ENCODE results near the gene FIBIN.
"Not testable (repeated sequence)": the region's sequence is repeated elsewhere in the genome, so short reads cannot be mapped to it uniquely, and the experiment has no call there.

Gene FIBIN

DNA sequence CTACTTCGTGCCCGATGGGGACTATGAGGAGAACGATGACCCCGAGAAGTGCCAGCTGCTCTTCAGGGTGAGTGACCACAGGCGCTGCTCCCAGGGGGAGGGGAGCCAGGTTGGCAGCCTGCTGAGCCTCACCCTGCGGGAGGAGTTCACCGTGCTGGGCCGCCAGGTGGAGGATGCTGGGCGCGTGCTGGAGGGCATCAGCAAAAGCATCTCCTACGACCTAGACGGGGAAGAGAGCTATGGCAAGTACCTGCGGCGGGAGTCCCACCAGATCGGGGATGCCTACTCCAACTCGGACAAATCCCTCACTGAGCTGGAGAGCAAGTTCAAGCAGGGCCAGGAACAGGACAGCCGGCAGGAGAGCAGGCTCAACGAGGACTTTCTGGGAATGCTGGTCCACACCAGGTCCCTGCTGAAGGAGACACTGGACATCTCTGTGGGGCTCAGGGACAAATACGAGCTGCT lies 751 bp downstream of the FIBIN start:
- H3K27ac Mint-ChIP-seq: no peak overlapping the region
- no peaks in the 10 kb centered on the region for H3K4me1 Mint-ChIP-seq (ENCODE audit: low read depth)
- no peaks in the 10 kb centered on the region for H3K27me3 Mint-ChIP-seq (ENCODE audit: low read depth)
- DNase-seq (ENCODE audit: low spot score): no peak
- no peak overlapping the region for H3K4me3 Mint-ChIP-seq
- no peaks in the 10 kb centered on the region for H3K36me3 Mint-ChIP-seq (ENCODE audit: low read depth)
- H3K9me3 Mint-ChIP-seq: peaks cover 3% of the 10 kb centered on the region

DNA sequence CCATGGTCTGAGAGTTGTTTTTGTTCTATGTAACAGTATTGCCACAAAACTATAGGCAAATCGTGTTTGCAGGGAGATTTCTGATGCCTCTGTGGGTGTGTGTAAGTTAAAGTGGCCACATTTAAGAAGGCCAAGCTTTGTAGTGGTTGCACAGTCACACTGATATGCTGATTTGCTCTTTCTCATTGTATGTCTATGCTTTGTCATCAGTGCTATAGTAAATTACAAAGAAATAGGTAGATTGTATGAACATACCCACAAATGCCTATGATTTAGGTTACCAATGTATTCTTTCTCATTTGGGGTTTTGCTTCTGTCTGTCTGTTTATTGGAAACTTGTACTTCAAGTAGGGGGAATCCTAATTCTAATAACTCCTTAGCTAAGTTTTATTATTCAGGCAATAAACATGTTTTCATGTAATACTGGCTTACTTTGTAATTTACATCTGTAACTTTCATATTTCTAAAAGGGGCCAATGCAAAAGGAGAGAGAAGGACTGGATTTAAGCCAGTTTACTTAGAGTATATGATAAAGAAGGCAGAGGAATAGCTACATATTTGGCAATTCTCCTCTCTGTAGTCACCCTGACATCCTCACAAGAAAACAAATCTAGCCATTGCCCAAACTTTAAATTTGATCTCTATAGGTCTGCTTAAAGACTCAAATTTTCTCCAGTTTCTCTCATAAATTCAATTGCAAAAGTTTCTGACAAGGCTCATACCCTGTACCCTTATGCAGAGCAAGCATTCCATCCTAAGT lies 2.0 kb downstream of the FIBIN start:
- no peaks in the 10 kb centered on the region for H3K36me3 Mint-ChIP-seq (ENCODE audit: low read depth)
- H3K9me3 Mint-ChIP-seq: peaks cover 3% of the 10 kb centered on the region
- H3K4me3 Mint-ChIP-seq: no peak overlapping the region
- H3K27me3 Mint-ChIP-seq (ENCODE audit: low read depth): no peaks in the 10 kb centered on the region
- no peak overlapping the region for H3K27ac Mint-ChIP-seq
- no peaks in the 10 kb centered on the region for H3K4me1 Mint-ChIP-seq (ENCODE audit: low read depth)
- no peak for DNase-seq (ENCODE audit: low spot score)

DNA sequence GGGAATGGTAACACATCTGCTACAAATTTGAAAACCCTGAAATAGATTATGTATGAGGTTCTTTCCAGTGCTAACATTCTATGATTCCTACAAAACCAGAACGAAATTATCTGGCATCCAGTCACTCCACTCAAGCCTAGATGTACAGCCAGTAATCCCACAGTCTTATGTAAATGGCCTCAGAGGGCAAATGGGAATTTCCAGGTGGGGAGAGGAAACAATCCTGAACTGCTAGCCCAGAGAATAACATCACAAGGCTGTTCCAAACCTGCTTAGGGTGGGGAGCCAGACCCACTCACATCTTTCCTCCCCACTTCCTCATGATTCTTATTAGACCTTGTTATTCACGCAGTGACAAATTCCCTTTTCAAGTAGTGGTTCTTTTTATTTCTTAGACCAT lies 3.5 kb downstream of the FIBIN start:
- no peak overlapping the region for H3K27ac Mint-ChIP-seq
- H3K27me3 Mint-ChIP-seq (ENCODE audit: low read depth): no peaks in the 10 kb centered on the region
- peaks cover 3% of the 10 kb centered on the region for H3K9me3 Mint-ChIP-seq
- H3K4me1 Mint-ChIP-seq (ENCODE audit: low read depth): no peaks in the 10 kb centered on the region
- H3K36me3 Mint-ChIP-seq (ENCODE audit: low read depth): no peaks in the 10 kb centered on the region
- no peak overlapping the region for H3K4me3 Mint-ChIP-seq
- DNase-seq (ENCODE audit: low spot score): no peak

DNA sequence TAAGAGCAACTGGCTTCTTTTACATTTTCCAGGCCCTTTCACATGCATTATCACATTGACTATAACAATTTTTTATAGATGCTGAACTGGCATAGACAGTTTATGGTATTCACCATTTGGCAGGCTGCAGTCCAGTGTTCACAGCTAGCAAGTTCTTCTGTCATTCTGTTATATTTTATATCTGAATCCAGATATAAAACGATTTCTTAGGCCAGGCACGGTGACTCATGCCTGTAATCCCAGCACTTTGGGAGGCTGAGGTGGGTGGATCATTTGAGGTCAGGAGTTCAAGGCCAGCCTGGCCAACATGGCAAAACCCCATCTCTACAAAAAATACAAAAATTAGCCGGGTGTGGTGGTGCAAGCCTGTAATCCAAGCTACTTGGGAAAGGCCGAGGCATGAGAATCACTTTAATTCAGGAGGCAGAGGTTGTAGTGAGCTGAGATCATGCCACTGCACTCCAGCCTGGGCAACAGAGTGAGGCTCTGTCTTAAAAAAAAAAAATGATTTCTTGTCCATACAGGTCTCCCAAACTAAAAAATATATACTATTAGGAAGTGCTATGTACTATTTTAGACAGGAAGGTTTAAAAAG lies 7.3 kb downstream of the FIBIN start:
- not testable (repeated sequence) for H3K27me3 Mint-ChIP-seq (ENCODE audit: low read depth); DNase-seq (ENCODE audit: low spot score); H3K9me3 Mint-ChIP-seq; H3K4me1 Mint-ChIP-seq (ENCODE audit: low read depth); H3K27ac Mint-ChIP-seq; H3K4me3 Mint-ChIP-seq; H3K36me3 Mint-ChIP-seq (ENCODE audit: low read depth)

DNA sequence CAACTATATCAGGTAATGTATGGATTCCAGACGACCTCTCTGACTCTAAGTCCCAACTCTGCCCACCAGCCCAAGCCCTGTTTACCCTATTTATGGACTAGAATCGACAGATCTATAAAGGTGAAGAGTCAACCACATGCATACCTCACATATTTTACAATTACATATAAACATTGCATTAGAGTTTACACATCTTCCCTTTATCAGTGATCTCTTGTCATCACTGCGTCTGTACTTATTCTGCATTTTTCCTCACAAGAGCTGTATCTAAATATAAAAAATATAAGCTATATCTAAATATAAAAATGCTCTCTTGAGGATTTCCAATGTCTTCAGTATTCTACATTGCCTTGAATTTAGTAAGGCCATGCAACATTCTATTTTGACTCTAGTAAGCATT lies 8.5 kb downstream of the FIBIN start:
- Mint-ChIP-seq H3K4me1 (ENCODE audit: low read depth) (no peaks in the 10 kb centered on the region), H3K36me3 (ENCODE audit: low read depth) (no peaks in the 10 kb centered on the region), H3K27me3 (ENCODE audit: low read depth) (no peaks in the 10 kb centered on the region), H3K9me3 (no peaks in the 10 kb centered on the region), H3K27ac (no peak overlapping the region), H3K4me3 (no peak overlapping the region)
- no peak for DNase-seq (ENCODE audit: low spot score)

DNA sequence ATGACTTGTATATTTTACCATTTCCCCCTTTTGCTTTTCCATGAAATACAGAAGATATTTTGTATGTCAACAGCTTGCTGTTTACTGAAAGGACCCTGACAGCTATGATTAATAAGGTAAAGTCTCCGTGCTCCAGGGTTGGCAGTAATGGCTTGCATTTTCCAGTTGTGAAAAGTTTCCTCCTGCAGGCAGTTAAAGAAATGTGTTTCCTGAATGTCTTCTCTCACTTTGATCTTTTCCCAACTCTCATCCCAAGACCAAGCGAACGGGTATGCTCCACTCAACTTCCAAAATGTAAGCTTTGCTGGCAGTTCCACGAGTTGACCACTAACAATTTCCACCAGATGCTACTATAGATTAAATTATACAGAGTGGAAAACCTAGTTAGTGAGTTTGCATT lies 8.9 kb downstream of the FIBIN start:
- DNase-seq (ENCODE audit: low spot score): no peak
- H3K27ac Mint-ChIP-seq: no peak overlapping the region
- no peaks in the 10 kb centered on the region for H3K4me1 Mint-ChIP-seq (ENCODE audit: low read depth)
- no peaks in the 10 kb centered on the region for H3K27me3 Mint-ChIP-seq (ENCODE audit: low read depth)
- peaks cover 1% of the 10 kb centered on the region for H3K9me3 Mint-ChIP-seq
- no peaks in the 10 kb centered on the region for H3K36me3 Mint-ChIP-seq (ENCODE audit: low read depth)
- H3K4me3 Mint-ChIP-seq: no peak overlapping the region

DNA sequence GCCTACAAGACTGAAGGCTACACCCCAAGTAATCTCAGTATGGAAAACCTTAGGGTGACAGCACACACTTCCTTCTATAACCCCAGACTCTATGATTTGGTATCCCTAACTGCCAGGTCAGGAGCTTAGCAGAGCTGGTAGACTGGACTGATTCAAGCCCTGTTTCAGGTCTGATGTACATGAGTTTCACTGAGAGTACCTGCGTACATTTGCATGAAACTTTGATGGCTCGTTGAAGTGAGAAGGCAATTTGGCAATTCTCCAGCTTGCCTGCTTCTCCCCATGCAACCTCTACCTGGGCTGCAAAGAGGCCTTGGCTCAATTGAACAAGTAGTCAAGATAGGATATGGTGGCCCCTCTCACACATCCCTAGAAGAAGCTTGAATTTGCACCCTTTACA lies 10.2 kb downstream of the FIBIN start:
- Mint-ChIP-seq H3K9me3 (peaks cover 4% of the 10 kb centered on the region), H3K27me3 (ENCODE audit: low read depth) (no peaks in the 10 kb centered on the region), H3K27ac (no peak overlapping the region), H3K36me3 (ENCODE audit: low read depth) (no peaks in the 10 kb centered on the region), H3K4me1 (ENCODE audit: low read depth) (no peaks in the 10 kb centered on the region), H3K4me3 (no peak overlapping the region)
- no peak for DNase-seq (ENCODE audit: low spot score)

DNA sequence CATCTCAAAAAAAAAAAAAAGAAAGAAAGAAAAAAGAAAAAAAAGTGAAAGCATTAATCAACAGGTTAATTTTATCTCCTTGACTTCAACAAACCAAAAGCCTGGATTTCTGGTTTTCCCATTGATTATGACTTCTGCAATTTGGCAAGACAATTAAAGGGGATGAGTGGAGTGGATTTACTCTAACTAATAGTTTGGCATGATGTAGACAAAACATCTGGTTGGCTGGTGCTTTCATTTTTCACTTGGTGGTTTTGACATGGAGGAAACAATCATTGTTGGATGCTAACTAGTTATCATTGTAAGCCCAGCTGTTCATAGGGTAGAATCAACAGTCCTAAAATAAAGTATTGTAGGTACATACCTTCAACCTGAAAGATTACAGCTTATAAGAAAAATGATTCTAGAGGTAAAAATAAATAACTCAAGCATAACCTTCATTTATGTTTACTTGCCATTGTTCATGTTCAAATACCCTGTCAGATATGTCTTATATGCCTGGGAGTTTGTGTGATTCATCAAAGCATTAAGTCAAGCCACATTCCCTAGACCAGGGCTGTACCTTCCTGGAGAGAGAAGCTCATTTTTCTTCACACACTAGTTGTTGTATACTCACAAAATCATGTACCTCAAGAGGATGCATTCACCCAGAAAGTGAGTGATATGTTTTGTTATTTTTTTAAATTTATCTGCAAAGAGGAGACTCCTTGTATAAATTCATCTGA lies 15.1 kb downstream of the FIBIN start:
- Mint-ChIP-seq H3K4me1 (ENCODE audit: low read depth) (no peaks in the 10 kb centered on the region), H3K9me3 (peaks cover 4% of the 10 kb centered on the region), H3K27ac (no peak overlapping the region), H3K36me3 (ENCODE audit: low read depth) (no peaks in the 10 kb centered on the region), H3K27me3 (ENCODE audit: low read depth) (no peaks in the 10 kb centered on the region), H3K4me3 (no peak overlapping the region)
- no peak for DNase-seq (ENCODE audit: low spot score)

DNA sequence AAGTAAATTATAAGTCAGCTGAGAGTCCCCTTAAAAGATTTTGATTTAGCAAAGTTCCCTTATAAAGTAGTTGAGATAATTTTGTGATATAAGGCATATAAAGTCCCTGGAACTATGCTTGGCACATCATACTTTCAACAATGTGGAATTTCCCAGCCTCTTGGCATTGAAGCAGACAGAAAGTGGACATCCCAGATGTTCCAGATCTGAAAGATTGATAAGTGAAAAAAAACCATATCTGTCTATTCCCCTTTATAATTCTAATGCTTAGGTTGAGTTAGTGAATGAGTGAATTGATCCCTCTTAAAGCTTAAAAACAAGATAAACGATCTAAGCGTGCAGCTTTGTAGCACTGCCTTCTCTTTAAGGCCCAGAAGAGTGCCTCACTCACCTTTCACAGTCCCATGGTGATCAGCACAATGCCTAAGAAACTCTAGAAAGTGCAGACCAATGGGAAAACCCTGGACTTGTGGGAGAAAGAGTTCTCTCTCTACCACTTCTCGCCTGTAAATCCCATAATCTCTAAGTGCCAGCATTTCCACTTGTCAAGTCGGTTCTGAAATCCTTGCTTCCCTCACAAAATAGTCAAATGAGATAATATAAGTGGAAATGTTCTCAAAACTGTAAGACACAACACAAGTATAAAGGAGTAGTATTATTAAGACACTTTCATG lies 17.8 kb downstream of the FIBIN start:
- Mint-ChIP-seq H3K4me1 (ENCODE audit: low read depth) (no peaks in the 10 kb centered on the region), H3K27ac (no peak overlapping the region), H3K9me3 (peaks cover 4% of the 10 kb centered on the region), H3K27me3 (ENCODE audit: low read depth) (no peaks in the 10 kb centered on the region), H3K36me3 (ENCODE audit: low read depth) (no peaks in the 10 kb centered on the region), H3K4me3 (no peak overlapping the region)
- DNase-seq (ENCODE audit: low spot score): no peak

DNA sequence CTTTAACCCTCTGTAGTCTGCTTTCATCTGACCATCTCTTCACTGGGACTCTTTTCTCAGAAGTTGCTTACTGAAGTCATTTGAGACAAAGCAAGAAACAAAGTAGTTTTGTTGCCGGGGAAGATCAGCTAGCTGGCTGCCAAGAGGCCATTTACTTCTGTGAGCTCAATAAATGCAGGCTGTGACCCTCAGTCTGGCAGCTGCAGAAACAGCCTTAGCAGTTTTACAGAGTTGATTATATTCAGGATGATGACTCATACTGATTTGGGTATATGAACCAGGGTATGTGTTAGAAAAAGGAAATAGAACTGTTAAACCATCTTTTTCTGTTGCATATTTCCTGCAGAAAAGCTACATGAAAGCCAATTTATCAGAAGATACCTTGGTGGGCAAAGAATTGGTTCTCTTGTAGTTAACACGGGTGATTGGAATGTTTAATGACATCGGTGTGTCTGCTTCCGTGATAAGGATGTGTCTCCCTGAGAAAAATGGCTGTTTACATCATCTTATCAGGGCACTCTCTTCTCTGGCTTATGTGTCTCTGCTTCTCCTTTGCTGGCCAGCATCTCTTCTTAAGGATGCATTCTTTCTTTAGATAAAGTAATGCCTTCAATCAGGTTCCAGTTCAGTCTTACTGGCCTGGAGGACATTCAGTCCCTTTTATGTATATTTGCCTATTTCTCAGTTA lies 18.5 kb downstream of the FIBIN start:
- peaks cover 4% of the 10 kb centered on the region for H3K9me3 Mint-ChIP-seq
- H3K4me3 Mint-ChIP-seq: no peak overlapping the region
- H3K36me3 Mint-ChIP-seq (ENCODE audit: low read depth): no peaks in the 10 kb centered on the region
- no peak overlapping the region for H3K27ac Mint-ChIP-seq
- no peaks in the 10 kb centered on the region for H3K4me1 Mint-ChIP-seq (ENCODE audit: low read depth)
- DNase-seq (ENCODE audit: low spot score): no peak
- H3K27me3 Mint-ChIP-seq (ENCODE audit: low read depth): no peaks in the 10 kb centered on the region

DNA sequence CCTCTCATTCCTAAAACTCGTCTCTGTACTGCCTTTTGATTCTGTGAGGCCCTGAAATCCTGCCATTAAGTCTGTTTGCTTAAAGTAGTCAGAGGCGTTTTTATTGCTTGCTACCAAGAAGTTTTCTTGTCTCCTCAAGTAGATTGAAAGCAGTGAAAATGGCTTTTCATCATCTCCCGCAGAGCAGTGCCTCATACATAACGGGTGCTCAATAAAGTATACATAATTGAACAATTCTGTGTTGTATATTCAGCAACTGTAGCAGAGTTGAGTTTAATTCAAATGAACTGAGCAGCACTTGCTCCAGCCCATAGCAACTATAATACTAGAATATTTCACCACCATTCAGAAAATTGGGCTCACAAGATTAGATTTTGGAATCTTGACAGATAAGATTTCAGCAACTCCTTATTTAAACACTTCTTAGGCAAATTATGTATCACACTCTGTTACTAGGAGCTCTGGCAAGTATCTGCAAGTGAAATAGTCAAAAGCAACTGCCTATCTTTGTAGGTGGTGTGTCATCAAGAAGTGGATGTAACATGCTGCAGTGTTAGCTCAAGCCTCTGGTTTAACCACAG lies 20.0 kb downstream of the FIBIN start:
- no peaks in the 10 kb centered on the region for H3K36me3 Mint-ChIP-seq (ENCODE audit: low read depth)
- H3K4me3 Mint-ChIP-seq: no peak overlapping the region
- H3K27me3 Mint-ChIP-seq (ENCODE audit: low read depth): no peaks in the 10 kb centered on the region
- no peak for DNase-seq (ENCODE audit: low spot score)
- no peak overlapping the region for H3K27ac Mint-ChIP-seq
- no peaks in the 10 kb centered on the region for H3K4me1 Mint-ChIP-seq (ENCODE audit: low read depth)
- no peaks in the 10 kb centered on the region for H3K9me3 Mint-ChIP-seq

DNA sequence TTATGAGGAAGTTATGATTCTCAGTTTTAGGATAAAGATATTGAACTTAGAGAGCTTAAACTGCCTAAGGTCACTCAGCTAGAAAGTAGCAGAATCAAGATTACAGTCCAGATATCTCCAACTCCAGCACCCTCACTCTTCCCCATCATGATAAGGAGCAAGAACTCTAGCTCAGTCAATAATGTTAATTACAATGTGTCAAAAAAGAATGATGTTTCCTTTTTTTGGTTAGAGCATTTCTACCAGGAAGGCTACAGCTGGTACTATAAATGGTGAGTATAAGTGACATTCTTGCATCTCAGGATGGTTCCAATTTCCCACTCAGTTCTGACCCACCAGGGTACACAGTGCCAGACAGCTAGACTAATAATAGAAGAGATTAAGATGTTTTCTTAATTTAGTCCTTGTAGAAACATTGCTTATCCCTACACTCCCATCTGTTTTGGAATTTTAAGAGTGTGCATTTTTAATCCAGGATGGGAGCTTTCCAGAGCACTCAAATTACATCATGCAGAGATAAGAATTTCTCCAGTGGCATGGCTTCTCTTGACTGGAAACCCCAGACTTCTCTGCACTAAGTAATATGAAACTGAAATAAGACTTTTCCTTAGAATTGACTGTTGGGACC lies 25.1 kb downstream of the FIBIN start:
- Mint-ChIP-seq H3K4me3 (no peak overlapping the region), H3K27ac (no peak overlapping the region), H3K27me3 (ENCODE audit: low read depth) (no peaks in the 10 kb centered on the region), H3K9me3 (no peaks in the 10 kb centered on the region), H3K36me3 (ENCODE audit: low read depth) (no peaks in the 10 kb centered on the region), H3K4me1 (ENCODE audit: low read depth) (no peaks in the 10 kb centered on the region)
- DNase-seq (ENCODE audit: low spot score): no peak

DNA sequence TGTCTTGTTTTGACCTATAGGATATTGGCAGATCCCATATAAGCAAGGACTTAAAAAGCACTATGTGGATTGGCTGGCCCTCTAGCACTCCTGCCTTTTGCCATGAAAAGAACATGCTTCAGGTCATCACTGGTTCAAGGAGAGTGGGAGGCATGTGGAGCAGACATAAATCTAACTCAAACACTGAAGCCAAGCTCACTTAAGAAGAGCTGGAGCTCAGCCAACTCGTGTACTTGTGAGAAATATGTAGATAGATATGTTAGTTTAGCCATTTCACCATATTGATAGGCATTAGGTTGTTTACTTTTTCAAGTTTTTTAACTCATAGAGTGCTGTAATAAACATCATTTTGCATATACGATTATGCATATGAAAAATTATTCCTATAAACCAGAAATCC lies 26.8 kb downstream of the FIBIN start:
- H3K4me3 Mint-ChIP-seq: no peak overlapping the region
- H3K27ac Mint-ChIP-seq: no peak overlapping the region
- DNase-seq (ENCODE audit: low spot score): no peak
- H3K9me3 Mint-ChIP-seq: no peaks in the 10 kb centered on the region
- H3K36me3 Mint-ChIP-seq (ENCODE audit: low read depth): no peaks in the 10 kb centered on the region
- H3K27me3 Mint-ChIP-seq (ENCODE audit: low read depth): no peaks in the 10 kb centered on the region
- no peaks in the 10 kb centered on the region for H3K4me1 Mint-ChIP-seq (ENCODE audit: low read depth)

All from T-helper 2 cell treated with Interferon-gamma antibody and Interleukin-4, amounts not matched to agents 5 μg/mL and 100 μg/mL, for 36 hours (primary cell).